SW 1271 (cell line): ENCODE results near the gene CCDC24.

Experiments
- DNase-seq, 2 experiments: peaks; one replicate each; lab custom pipeline; 2025; lab: John Stamatoyannopoulos, UW

Gene CCDC24

DNA sequence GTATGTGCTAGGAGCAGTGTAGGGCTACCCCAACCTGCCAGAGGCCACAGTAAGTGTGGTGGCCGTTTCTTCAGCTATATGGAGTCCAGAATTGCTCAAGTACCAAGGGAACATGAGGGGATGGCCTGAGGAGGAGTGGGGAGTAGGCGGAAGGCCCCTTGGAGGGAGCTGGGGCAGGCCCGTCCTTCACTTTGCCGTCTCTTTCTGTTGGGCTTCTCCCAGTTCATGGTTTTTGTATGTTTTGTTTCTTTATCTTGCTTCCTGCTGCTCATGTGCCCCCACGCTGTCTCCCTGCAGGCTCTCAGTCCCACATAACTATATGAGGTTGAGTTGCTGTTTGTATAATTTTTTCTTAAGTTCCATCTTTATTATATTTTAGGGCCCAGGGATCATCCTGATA is 27.5 kb upstream of the CCDC24 start:
- DNase-seq = no peak

DNA sequence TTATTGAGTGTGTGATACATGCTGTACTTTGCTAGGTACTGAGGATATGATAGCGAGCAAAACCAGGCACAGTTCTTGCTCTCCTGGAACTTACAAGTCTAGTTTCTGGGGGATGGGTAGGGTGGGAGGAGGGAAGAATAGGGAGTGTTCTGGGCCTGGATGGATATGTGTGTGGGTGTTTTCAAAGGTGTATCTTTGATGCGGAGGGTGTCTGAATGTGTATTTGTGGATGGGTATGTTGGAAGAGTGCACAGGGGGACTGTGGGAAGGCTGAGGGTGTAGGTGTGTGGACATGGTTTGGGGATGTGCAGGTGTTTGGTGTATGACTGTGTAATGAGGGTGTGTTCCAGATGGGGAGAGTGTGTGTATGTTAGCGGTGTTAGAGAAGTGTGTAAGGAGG is 26.1 kb upstream of the CCDC24 start:
- DNase-seq = no peak

DNA sequence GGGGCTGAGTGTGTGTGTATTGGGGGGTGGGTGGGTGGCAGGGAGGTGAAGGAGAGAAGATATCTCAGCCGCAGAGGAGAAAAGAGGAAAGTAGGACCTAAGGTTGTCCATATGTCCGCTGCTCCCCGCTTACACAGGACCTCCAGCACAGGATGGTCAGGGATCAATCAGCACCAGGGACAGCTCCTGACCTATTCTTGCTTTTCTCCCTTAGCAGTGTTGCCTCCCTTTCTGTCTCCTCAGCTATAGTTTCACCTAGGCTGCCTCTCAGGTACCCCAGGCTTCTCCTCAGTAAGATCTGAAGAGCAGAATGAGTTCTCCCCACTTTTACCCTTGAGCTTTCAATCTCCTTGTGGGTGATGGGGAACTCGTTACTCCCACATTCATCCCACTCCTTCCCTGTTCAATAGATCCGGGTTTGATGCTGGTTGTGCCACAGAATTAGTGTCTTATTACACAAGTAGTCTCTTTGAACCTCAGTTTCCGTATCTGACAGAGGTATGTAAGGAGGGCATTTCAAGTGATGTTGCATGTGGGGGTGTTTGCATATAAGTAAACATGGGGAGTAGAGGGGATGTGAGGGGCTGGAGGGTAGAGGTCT is 23.0 kb upstream of the CCDC24 start:
- no peak for DNase-seq

DNA sequence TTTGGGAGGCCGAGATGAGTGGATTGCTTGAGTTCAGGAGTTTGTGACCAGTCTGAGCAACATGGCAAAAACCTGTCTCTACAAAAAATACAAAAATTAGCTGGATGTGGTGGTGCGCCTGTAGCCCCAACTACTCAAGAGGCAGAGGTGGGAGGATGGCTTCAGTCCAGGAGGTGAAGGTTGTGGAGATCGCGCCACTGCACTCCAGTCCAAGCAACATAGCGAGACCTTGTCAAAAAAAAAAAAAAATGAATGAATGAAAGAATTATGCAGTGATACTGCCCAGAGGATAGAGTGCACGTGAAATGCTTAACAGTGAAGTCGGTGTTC is 22.0 kb upstream of the CCDC24 start:
- no peak for DNase-seq

DNA sequence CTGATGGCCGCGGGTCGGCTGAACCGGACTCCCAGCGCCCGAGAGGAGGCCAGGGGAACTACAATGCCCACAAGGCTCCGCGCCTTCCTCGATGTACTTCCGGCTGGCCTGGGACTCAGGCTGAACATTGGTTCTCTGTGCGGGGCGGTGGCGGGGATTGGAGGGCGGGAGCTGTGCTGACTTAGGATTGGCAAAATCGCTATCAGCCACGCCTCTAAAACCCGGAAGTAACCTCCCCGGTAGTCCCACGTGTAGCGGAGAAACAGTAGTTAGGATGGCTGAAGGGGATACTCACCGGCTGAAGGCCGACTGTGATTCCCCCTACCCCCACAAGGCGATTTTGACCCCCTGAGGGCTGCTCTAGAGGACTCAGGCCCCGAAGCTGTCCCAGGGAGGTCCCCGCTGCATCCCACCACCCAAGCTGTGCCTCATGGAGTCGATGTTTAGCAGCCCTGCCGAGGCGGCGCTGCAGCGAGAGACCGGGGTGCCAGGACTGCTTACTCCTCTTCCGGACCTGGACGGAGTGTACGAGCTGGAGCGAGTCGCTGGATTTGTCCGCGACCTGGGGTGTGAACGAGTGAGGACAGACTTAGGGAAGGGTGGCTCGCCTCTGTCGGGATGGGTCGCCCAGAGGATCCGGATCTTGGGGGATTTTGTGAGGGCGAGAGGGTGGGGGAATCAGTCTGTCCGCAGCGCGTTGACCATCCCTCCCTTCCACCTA is 21.5 kb upstream of the CCDC24 start, which contains the start of gene DPH2:
TSS of gene DPH2 (plus strand) at position 265 of the 721 bp plus-strand sequence. CDS start at position 431, 166 bp downstream.
- DNase-seq = peak; percentile 88 to 94

DNA sequence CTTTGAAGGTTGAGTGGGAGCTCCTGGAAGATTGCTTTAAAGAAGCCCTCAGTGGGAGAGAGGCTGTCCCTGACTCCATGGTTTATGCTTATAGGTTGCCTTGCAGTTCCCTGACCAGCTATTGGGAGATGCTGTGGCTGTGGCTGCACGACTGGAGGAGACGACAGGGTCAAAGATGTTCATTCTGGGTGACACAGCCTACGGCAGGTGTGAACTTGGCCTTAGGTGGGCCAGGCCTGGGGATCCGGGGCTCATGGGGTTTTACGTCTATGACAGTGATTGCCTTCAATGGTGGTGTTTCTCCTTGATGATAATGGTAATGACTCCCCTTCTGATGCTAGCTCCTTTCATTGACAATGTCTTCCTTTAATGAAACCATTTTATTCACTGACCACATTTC is 20.9 kb upstream of the CCDC24 start:
- no peak for DNase-seq

DNA sequence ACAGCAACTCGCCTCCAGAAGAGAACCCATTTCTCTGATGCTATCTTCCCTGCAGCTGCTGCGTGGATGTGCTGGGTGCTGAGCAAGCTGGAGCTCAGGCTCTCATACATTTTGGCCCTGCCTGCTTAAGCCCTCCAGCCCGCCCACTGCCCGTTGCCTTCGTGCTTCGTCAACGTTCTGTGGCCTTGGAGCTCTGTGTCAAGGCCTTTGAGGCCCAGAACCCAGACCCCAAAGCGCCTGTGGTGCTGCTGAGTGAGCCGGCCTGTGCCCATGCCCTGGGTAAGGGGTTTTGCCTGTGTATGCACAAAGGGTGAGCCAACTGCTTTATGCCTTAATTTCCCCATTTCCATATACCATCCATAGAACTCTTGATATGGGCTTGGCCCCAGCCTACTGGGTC is 20.5 kb upstream of the CCDC24 start:
- DNase-seq = no peak

DNA sequence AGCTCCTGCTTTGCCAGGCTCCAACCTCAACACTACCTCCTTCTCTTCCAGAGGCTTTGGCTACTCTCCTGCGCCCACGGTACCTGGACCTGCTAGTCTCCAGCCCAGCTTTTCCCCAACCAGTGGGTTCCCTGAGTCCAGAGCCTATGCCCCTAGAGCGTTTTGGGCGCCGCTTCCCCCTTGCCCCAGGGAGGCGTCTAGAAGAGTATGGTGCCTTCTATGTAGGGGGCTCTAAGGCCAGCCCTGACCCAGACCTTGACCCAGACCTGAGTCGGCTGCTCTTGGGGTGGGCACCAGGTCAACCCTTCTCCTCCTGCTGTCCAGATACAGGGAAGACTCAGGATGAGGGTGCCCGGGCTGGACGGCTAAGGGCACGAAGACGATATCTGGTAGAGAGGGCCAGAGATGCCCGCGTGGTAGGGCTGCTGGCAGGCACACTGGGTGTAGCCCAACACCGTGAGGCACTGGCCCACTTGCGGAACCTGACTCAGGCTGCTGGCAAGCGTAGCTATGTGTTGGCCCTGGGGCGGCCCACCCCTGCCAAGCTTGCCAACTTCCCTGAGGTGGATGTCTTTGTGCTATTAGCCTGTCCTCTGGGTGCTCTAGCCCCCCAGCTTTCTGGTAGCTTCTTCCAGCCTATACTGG is 19.9 kb upstream of the CCDC24 start:
- no peak for DNase-seq

DNA sequence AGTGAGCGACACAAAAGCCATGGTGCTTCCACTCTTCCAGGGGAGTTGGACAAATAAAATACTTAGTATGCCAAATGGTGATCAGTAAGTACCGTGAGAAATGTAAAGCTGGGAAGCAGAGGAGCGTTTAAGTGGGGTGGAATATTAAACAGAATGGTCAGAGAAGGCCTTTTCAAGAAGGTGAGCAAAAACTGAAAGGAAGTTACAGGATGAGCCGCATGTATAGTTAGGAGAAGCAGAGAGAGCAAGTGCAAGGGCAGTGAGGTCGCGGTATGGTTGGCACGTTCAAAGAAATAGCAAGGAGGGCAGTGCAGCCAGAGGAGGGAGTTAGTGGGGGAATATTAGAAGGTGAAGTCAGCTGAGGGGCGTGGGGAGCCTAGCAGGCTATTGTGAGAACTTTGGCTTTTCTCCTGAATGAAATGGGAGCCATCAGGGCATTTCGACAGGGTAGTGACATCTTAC is 17.4 kb upstream of the CCDC24 start:
- DNase-seq = peak in 1 of 2 experiments; percentile 39

DNA sequence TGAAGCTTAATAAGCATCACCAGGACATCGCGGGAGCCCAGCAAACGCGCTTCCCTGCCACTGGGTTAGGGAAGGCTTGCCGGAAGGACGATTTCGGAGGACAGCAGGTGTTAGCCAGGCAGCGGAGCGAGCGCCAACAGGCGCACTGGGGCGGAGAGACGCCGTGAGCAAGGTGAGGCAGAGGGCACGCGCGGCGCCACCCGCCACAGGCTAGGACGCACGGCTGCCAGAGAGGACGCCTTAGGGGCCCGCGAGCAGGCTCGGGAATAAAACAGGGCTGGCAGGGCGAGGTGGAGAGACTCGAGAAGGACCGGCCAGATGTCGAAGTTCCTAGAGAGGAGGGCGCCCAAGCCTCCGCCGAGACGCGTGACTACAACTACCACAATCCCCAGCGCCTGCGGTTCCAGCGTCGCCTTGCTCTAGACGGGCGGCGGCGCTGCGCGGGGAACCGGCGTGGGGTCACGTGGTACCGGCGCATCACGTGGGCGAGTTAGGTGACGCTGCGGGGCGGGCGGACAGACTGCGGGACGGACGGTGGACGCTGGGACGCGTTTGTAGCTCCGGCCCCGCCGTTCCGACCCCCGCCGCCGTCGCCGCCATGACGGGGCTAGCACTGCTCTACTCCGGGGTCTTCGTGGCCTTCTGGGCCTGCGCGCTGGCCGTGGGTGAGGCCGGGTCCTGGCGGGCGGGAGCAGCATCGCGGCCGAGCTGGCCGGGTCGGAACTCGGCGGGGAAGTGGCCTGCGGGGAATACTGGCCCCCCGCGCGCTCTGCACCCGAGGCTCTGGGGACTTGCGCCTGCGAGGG is 16.8 kb upstream of the CCDC24 start, which contains the start of gene ATP6V0B:
TSS of gene ATP6V0B (plus strand) at position 518 of the 806 bp plus-strand sequence. CDS start at position 599, 81 bp downstream.
- peak; percentile 64 to 83 for DNase-seq

DNA sequence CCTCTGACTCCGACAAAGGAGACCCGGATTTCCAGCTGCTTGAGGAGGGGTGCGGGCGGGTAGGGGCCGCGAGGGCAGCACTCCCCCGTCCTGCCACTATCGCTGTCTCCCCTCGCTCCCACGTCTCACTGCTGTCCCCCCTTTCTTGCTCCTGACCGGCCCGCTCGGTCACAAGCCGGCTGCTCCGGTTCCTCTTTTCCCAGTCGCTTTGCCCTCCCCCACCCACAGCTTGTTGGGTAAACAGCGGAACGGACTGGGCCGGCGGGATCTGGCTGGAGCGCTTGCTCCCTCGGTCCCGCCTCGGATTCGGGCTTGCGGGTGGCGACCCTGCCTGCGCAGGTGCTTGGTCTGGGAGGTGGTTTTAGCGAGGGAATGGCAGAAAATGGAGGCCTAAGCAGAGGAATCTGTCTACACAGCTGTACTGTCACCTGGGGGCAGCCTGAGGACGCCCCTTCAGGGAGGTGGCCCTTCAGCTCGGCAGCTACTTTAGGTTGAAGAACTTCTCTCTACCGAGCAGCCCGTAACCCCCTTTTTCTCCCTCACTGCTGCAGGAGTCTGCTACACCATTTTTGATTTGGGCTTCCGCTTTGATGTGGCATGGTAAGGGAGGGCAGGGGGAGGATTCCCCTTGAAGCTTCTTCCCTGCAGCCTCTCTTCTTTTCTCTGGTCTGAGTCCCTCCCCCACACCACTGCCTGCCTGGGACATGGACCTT is 16.0 kb upstream of the CCDC24 start:
- peak in 1 of 2 experiments; percentile 4 for DNase-seq

DNA sequence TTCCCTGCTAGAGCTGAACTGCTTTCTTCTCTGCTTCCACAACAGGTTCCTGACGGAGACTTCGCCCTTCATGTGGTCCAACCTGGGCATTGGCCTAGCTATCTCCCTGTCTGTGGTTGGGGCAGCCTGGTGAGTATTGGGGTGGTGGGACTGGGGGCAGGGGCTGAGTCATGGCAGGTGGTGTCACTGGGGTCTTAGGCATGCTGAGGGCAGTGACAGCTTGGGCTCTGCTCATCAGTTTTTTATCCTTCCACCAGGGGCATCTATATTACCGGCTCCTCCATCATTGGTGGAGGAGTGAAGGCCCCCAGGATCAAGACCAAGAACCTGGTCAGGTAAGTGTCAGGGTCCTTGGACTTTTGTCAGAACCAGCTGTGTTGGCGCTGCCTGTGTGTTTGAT is 15.4 kb upstream of the CCDC24 start:
- DNase-seq = no peak

DNA sequence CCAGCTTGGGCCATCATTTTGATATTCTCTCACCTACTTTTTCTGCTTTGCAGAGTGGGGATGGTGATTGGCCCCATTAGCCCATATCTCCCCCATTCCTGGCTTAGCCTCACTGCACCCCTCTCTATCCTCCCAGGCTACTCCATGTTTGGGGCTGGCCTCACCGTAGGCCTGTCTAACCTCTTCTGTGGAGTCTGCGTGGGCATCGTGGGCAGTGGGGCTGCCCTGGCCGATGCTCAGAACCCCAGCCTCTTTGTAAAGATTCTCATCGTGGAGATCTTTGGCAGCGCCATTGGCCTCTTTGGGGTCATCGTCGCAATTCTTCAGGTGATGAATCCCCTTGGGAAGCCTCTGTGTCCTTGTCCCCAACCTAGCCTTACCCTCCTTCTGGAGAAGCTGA is 14.5 kb upstream of the CCDC24 start:
- no peak for DNase-seq

DNA sequence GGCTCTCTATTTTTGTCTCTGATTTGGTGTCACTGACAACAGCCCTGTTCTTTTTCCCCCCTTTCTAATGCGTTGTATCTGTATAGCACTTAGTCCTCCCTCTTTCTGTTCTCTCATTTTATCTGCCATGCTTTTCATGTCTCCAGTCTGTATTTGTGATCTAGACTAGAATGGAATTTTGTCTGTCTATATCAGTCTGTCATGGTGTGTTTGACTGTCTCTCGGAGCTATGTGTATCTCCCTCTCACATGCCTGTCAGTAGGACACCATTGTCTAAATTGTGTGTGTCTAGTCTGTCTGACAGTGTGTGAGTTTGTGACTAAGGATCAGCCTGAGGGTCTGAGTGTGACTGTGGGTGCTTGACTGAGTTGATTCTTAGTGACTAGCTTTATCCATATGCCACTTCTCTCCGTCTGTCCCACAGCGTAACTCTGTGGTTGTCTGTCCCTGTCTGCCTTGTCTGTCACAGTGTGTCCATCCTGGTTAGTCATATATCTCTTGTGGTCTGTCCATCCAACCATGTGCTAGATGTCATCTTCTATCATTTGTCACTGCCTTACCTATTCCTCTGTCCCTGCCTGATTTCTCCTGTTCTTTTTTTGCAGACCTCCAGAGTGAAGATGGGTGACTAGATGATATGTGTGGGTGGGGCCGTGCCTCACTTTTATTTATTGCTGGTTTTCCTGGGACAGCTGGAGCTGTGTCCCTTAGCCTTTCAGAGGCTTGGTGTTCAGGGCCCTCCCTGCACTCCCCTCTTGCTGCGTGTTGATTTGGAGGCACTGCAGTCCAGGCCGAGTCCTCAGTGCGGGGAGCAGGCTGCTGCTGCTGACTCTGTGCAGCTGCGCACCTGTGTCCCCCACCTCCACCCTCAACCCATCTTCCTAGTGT is 13.8 kb upstream of the CCDC24 start:
- no peak for DNase-seq

DNA sequence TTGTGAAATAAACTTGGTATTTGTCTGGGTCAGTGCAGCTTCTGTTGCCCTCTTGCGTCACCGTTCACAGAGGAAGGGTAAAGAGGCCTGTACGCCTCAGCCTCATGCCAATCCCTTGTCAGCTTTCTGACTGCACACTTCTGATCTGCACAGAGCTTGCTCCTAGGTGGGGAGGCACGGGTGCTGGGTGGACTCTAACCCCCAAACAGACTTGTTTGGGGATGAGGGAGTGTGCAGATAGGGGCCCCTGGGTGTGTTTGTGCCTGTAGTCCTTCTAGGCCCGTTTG is 13.2 kb upstream of the CCDC24 start:
- no peak for DNase-seq

DNA sequence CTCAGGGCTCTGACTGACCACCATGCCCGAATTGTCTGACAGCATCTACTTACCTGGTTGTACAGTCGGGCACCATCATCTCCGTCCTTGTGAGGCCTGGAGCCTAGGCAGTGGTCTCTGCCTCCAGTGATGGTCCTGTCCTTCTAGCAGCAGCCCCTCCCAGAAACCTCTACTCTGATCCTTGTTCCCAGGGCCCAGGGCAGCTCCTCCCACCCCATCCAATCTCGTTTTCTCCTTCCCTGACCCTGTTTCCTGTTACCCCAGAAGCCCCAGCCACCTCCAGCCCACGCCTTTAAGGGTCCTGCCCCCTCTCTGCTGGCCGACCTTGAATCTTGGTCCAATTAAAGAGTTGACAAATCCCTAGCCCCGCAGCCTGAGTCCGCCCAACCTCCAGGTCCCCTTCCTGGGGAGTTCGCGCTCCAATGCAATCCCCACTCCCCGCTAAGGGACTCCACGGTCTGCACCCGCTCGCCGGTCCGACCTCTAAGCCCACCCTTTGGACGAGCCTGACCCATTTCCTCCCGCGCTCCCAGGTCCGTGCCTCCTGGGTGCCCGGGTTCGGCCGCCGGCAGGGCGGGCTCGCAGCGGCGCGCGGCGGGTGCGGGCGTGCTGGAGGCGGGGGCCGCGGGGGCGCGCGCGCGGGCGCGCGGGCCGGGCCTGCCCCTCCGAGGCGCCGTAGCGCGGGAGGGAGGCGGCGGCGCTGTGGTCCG is 12.7 kb upstream of the CCDC24 start, which contains the start of gene B4GALT2:
TSS of gene B4GALT2 (plus strand) at position 660 of the 710 bp plus-strand sequence. CDS start 1,951 bp downstream, outside the sequence.
- DNase-seq = peak in 1 of 2 experiments; percentile 5

DNA sequence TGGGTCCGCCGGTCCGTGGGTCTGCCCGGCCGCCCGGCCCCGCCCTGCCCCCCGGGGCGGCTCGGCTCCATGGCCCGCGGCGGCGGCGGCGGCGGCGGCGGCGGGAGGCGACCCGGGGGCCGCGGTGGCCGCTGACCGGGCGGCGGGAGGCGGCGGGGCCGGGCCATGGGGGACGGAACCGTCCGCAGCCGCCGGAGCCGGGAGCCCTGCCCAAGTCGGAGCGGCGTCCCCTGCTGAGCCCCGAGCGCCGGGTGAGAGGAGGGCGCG is 12.2 kb upstream of the CCDC24 start:
- no peak for DNase-seq

DNA sequence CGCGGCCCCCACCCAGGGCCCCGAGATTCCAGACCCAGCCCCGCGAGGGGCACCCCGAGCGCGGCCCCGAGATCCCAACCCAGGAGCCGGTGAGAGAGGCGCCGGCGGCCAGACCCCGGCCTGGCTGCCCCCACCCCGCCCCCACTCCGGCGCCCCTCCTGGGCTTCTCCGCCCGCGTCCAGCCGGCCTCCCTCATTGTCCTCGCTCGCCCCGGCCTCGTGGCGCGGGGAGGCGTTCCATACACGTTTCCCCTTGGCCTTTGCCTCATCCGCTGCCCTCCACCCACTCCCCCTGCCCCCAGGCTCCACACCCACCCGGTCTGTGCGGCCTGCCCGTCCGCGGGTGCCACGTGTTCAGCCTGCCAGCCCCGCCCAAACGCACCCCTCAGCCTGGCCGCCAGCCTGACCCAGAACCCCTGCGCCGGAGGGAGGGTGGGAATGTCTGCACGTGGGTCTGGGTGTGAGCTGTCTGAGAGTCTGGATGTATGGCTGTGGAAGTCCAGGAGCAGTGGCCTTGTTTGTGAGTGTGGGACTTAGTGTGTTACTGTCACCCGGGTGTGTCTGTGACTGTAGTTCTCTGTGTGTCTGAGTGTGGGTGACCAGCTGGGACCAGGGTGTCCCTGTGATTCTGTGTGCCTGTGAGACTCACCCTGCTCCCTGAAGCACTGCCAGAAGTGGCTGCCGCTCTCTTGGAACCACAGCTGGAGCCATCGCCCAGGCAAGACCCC is 11.7 kb upstream of the CCDC24 start:
- peak in 1 of 2 experiments; percentile 19 for DNase-seq

DNA sequence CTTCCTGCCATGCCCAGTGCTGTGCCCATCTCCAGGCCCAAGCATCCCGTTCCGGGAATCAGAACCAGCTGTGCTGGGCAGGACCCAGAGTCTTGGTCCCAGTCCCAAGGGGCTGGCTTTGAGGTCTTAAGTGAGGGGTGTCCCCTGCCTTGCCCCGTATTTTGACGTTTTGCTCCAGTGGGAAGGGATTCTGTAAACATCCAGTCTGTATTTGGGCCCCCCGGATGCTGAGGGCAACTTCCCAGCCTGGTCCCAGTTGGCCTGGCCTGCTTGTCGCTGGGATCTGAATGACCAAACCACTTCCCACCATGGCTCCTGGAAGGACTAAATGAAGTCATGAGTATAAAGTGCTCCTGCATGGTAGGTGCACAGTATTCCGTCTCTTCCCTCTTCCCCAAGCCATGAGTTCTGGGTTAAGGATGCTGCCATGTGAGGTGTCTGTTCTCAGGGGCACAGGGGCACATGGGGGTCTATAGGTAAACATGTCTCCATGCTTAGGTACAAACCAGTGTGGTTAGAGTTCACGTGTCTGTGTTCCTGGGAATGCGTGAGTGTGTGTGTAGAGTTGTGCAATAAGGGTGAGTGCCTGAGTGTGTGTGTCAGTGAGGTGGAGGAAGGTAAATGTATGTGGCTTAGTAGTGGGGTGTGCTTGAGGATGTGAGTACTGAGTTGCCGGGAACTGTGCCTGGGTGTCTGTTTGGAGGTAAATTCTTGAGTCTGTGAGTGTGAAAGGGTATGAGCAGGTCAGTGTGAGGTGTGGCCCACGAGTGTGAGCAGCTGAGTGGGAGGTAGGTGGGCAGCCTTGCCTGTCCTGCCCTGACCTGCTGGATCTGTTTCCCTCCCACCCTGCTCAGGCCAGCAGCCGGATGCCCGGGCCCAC is 10.9 kb upstream of the CCDC24 start:
- DNase-seq = no peak
